ENCODE measurements around the gene ELP5. TPM values are rescaled to one million over a fixed set of nuclear protein-coding genes. Genes with fewer than 3 reads are reported as not detected.
A peak's percentile ranks its signal among the peaks of the same experiment; 100 is the strongest.

ELP5 gene
- total and polyA plus RNA-seq, 2 experiments from 2014 or later: 38.3 to 41.4 TPM

- H3K27ac Mint-ChIP-seq: peak overlapping the region; percentile 49; the same call in 1 of the 2 replicates
These were observed 2.8 kb upstream of the ELP5 start for GRCh38 chr17:7249214-7249613.

More at GRCh38 chr17:7249214-7249613, 2.8 kb upstream of the ELP5 start:
- Histone ChIP-seq H3K36me3 (ENCODE audit: insufficient read depth) (peaks cover 9% of the 10 kb centered on the region; the same call in 1 of the 2 replicates), H3K9me2 (ENCODE audit: insufficient read depth) (no peaks in the 10 kb centered on the region), H2AFZ (no peak overlapping the region), H3F3A (replicated peaks; ENCODE audit: low read depth) (peaks cover 24% of the 10 kb centered on the region), H3K4me2 (0 out of 2 replicates have a peak overlapping the region, but pooled peaks have one; percentile 26), H3K79me2 (replicated peaks; ENCODE audit: insufficient read depth) (peaks cover 67% of the 10 kb centered on the region), H3K27ac (ENCODE audit: low read depth) (no peak overlapping the region), H3K4me3 (no peak overlapping the region), H3K27me3 (ENCODE audit: insufficient read depth) (no peaks in the 10 kb centered on the region), H3K4me1 (ENCODE audit: insufficient read depth) (peaks cover 23% of the 10 kb centered on the region), H4K20me1 (replicated peaks; ENCODE audit: insufficient read depth) (peaks cover 26% of the 10 kb centered on the region)
- Mint-ChIP-seq H3K9me3 (peaks cover 3% of the 10 kb centered on the region; the same call in 2 of the 3 replicates), H3K36me3 (ENCODE audit: low read depth) (peaks cover 40% of the 10 kb centered on the region), H3K4me1 (peaks cover 40% of the 10 kb centered on the region), H3K27me3 (ENCODE audit: insufficient read depth, low read depth, poor library complexity) (peaks cover 10% of the 10 kb centered on the region), H3K4me3 (peak overlapping the region; percentile 91; the same call in 2 of the 3 replicates)
- TF ChIP-seq JUNB (IDR thresholded peaks at IDR 0.05; ENCODE audit: unreplicated experiment) (no peak), POLR2AphosphoS5 (IDR thresholded peaks at IDR 0.05; ENCODE audit: low read depth) (no peak), EZH2 (IDR thresholded peaks at IDR 0.05; ENCODE audit: low read depth, unreplicated experiment) (no peak), REST (IDR thresholded peaks at IDR 0.05; ENCODE audit: unreplicated experiment) (no peak), ZNF462 (CRISPR knock-in tag; IDR thresholded peaks at IDR 0.05) (no peak), CTCF (conservative IDR thresholded peaks at IDR 0.05; ENCODE audit: low read depth in 2 of 2) (no peak), ETS1 (IDR thresholded peaks at IDR 0.05) (no peak), EZH2phosphoT487 (IDR thresholded peaks at IDR 0.05; ENCODE audit: unreplicated experiment) (no peak), CREB1 (CRISPR knock-in tag; IDR thresholded peaks at IDR 0.05; ENCODE audit: low read depth) (no peak), NANOG (IDR thresholded peaks at IDR 0.05; ENCODE audit: borderline replicate concordance) (no peak), ZNF331 (CRISPR knock-in tag; IDR thresholded peaks at IDR 0.05; ENCODE audit: low read depth) (no peak), ZNF114 (CRISPR knock-in tag; IDR thresholded peaks at IDR 0.05) (no peak)
- ATAC-seq (no peak), DNase-seq (ENCODE audit: low spot score) (no peak)

Data from GM23338 (cell line).